Measurements from ENCODE around the gene KCNE5.
A peak's percentile ranks its signal among the peaks of the same experiment; 100 is the strongest.
"Not testable (repeated sequence)": the region's sequence is repeated elsewhere in the genome, so short reads cannot be mapped to it uniquely, and the experiment has no call there.

The KCNE5 gene

GRCh38 chrX:109614951-109615350 is 10.0 kb downstream of the KCNE5 start:
- no peak for DNase-seq

GRCh38 chrX:109601486-109601885 is 23.5 kb downstream of the KCNE5 start:
- DNase-seq: no peak

GRCh38 chrX:109600237-109600651 is 24.7 kb downstream of the KCNE5 start:
- DNase-seq: peak in 12 of 56 donors; percentile 0 to 23 (median 1)

- DNase-seq: no peak
Observed at GRCh38 chrX:109596015-109596414, 29.0 kb downstream of the KCNE5 start.

- no peak for DNase-seq
Observed at GRCh38 chrX:109590176-109590575, 34.8 kb downstream of the KCNE5 start.

GRCh38 chrX:109585488-109585887 is 39.5 kb downstream of the KCNE5 start:
- DNase-seq: no peak

- DNase-seq: no peak
Observed at GRCh38 chrX:109578916-109579315, 46.1 kb downstream of the KCNE5 start.

GRCh38 chrX:109577055-109577454 is 47.9 kb downstream of the KCNE5 start:
- no peak for DNase-seq

- not testable (repeated sequence) for DNase-seq
Observed at GRCh38 chrX:109576083-109576482, 48.9 kb downstream of the KCNE5 start.

All from amygdala (tissue), 56 donors.